OCI-LY7 (cell line): ENCODE results near the gene KIF15.

Experiments
- EZH2phosphoT487 ChIP-seq: fragments of 200-600 bp; sonication (generic); IDR thresholded peaks from 2 replicates; pipeline ENCODE4 v1.6.1; 2018; ENCODE audit warnings: low read depth, borderline replicate concordance, mild to moderate bottlenecking, mixed run types, antibody characterized with exemption, low read length, moderate library complexity, mixed read lengths
- TF ChIP-seq, protein P1 (sequence below): fragments of 200-600 bp; sonication (generic); conservative IDR thresholded peaks from 2 replicates; pipeline ENCODE4 v1.5.1; 2014; ENCODE audit warnings: mild to moderate bottlenecking, antibody characterized with exemption, low read length, moderate library complexity, mixed read lengths

DNA sequence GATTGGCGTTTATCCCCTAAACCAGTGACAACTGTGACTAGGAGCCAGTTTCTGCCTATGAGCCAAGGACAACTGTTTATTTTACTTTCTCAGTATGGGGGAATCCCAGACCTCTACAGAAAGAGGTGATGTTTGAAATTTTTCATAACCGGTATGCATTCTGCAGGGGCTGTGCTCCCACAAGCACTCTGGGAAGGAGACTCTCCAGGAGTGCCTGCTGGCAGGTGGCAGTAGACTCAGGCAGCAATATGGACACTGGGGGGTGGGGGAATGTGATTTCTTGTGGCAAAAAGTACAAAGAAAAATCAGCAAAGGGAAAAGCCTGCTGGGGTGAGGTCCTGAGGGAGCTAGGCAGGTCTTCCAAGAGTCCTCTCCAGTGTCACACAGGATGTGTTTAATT is 118.7 kb downstream of the KIF15 start:
- TF ChIP-seq, protein P1, sequence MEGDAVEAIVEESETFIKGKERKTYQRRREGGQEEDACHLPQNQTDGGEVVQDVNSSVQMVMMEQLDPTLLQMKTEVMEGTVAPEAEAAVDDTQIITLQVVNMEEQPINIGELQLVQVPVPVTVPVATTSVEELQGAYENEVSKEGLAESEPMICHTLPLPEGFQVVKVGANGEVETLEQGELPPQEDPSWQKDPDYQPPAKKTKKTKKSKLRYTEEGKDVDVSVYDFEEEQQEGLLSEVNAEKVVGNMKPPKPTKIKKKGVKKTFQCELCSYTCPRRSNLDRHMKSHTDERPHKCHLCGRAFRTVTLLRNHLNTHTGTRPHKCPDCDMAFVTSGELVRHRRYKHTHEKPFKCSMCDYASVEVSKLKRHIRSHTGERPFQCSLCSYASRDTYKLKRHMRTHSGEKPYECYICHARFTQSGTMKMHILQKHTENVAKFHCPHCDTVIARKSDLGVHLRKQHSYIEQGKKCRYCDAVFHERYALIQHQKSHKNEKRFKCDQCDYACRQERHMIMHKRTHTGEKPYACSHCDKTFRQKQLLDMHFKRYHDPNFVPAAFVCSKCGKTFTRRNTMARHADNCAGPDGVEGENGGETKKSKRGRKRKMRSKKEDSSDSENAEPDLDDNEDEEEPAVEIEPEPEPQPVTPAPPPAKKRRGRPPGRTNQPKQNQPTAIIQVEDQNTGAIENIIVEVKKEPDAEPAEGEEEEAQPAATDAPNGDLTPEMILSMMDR: no peak
- TF ChIP-seq EZH2phosphoT487: no peak
